ENCODE results near the gene MSX1. TPM values are rescaled to one million over a fixed set of nuclear protein-coding genes. Genes with fewer than 3 reads are reported as not detected.

MSX1 gene
- polyA plus RNA-seq, 1 experiment, result 1.7 TPM

GRCh38 chr4:4831825-4832224 is 27.6 kb upstream of the MSX1 start:
- no peak for TF ChIP-seq CTCF (IDR thresholded peaks at IDR 0.05; ENCODE audit: low read depth, low read length)
- Histone ChIP-seq H3K4me3 (ENCODE audit: low read depth, low read length) (no peak overlapping the region), H3K27me3 (ENCODE audit: control insufficient read depth, insufficient read depth, low read length) (peaks cover 14% of the 10 kb centered on the region), H3K27ac (ENCODE audit: low read depth, low read length) (no peak overlapping the region), H3K9me3 (ENCODE audit: control insufficient read depth, insufficient read depth, low read length) (no peaks in the 10 kb centered on the region; the same call in 1 of the 2 replicates)
- no peak for DNase-seq (ENCODE audit: low read depth, low spot score)
- POLR2A ChIA-PET, result no interaction called here
- CTCF ChIA-PET, result no interaction called here

DNA sequence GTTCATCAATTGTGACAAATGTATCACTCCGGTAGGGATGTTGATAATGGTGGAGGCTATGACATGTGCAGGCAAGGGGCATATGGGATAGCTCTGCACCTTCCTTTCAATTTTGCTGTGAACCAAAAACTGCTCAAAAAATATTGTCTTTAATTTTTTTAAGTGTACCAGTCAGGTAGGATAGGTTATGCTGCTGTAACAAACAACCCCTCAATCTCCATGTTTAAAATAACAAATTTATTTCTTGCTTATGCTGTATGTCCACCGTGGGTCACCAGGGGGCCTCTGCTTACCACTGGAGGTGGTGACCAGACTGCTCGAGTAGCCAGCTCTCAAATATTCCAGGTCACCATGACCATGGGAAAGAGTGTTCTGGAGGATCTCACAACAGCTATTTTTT is 23.4 kb upstream of the MSX1 start:
- Histone ChIP-seq H3K4me3 (ENCODE audit: low read depth, low read length) (no peak overlapping the region), H3K9me3 (ENCODE audit: control insufficient read depth, insufficient read depth, low read length) (no peaks in the 10 kb centered on the region; the same call in 1 of the 2 replicates), H3K27me3 (ENCODE audit: control insufficient read depth, insufficient read depth, low read length) (peaks cover 10% of the 10 kb centered on the region), H3K27ac (ENCODE audit: low read depth, low read length) (no peak overlapping the region)
- CTCF ChIA-PET, result no interaction called here
- TF ChIP-seq CTCF (IDR thresholded peaks at IDR 0.05; ENCODE audit: low read depth, low read length), result no peak
- POLR2A ChIA-PET, result no interaction called here
- DNase-seq (ENCODE audit: low read depth, low spot score), result no peak

DNA sequence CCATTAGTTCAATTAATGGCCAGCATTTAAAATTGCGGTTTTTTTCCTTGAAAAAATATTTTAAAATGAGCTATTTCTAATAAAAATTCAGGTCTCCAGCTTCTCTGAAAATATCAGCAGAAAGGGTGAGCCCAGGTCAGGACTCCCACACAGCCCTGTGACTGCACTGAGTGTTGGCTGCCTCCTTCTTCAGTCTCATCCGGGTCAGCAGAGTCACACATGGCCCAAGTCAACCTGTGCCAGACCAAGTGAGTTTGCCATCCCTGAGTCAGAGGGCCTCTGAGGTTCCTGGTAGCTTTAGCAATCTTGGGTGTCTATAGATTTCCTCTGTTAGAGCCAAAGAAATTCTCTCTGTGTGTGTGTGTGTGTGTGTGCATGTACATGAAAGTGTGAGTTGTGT is 22.1 kb upstream of the MSX1 start:
- Histone ChIP-seq H3K4me3 (ENCODE audit: low read depth, low read length) (no peak overlapping the region), H3K9me3 (ENCODE audit: control insufficient read depth, insufficient read depth, low read length) (no peaks in the 10 kb centered on the region; the same call in 1 of the 2 replicates), H3K27me3 (ENCODE audit: control insufficient read depth, insufficient read depth, low read length) (peaks cover 13% of the 10 kb centered on the region), H3K27ac (ENCODE audit: low read depth, low read length) (no peak overlapping the region)
- TF ChIP-seq CTCF (IDR thresholded peaks at IDR 0.05; ENCODE audit: low read depth, low read length), result no peak
- ChIA-PET POLR2A (no interaction called here), CTCF (interaction anchor here (1.2 kb wide), 1 partner anchor 40 kb away, joined by 3 read pairs; no protein-coding TSS in a partner anchor)
- no peak for DNase-seq (ENCODE audit: low read depth, low spot score)

DNA sequence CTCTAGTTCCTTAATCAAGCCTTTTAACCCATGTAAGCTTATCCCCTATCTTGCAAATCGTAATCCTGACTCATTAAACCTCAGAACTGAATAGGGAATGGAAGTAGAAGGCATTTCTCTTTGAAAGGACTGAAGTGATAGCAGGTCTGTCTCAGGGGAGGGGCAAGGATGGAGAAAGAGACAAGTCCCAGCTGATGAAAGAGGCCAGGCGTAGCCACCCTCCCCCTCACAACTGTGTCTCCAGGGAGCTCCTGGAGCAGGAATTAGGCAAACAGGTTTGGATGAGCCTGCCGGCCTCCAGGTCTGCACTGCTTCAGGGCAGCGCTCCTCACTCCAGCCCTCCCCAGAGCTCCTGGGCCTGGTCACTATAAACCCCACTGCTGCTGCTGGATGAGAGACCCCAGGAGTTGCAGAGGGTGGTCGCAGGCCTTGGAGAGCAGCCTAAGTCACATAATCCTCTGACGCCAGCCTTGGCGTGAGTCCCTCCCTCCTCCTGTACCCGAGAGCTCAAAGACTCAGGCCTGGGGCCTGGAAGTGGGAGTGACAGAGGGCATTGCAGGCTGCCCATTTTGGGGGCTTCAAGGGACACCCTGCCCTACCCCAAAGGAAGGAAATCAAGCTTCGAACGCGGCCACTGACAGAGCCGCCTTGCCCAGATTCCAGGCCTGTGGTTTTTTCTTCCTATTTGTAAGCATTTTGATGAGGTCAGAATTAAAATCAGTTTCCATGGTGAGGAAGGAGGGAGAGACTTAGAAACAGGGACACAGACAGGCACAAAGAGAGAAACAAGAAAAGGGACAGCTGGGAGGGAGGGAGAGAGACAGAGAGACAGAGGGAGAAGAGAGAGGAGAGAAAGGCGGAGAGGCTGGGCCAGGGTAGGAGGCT is 21.2 kb upstream of the MSX1 start:
- CTCF ChIA-PET, result no interaction called here
- Histone ChIP-seq H3K9me3 (ENCODE audit: control insufficient read depth, insufficient read depth, low read length) (no peaks in the 10 kb centered on the region; the same call in 1 of the 2 replicates), H3K27me3 (ENCODE audit: control insufficient read depth, insufficient read depth, low read length) (peaks cover 16% of the 10 kb centered on the region), H3K27ac (ENCODE audit: low read depth, low read length) (no peak overlapping the region), H3K4me3 (ENCODE audit: low read depth, low read length) (no peak overlapping the region)
- no peak for DNase-seq (ENCODE audit: low read depth, low spot score)
- POLR2A ChIA-PET, result no interaction called here
- no peak for TF ChIP-seq CTCF (IDR thresholded peaks at IDR 0.05; ENCODE audit: low read depth, low read length)

Measured in AG04450 (cell line).